Naive thymus-derived CD4-positive, alpha-beta T cell (primary cell): Measurements from ENCODE around the gene RGS7BP. TPM values are rescaled to one million over a fixed set of nuclear protein-coding genes. Genes with fewer than 3 reads are reported as not detected.

Experiments used
- ATAC-seq: fragments of 150-1000 bp; cut with Tn5 transposase; 2 replicates; pipeline ENCODE4 v1.10.0; 2021; ENCODE audit warnings: mild to moderate bottlenecking, moderate library complexity
- CTCF ChIA-PET: fragments of 350-600 bp; sonication (Branson Sonifier 250); formaldehyde crosslinking; loops from one replicate; lab custom pipeline; 2021; ENCODE audit warnings: antibody characterized with exemption; lab: Charles Lee
- POLR2A ChIA-PET: fragments of 350-600 bp; sonication (Branson Sonifier 250); formaldehyde crosslinking; loops from one replicate; lab custom pipeline; 2021; ENCODE audit warnings: antibody characterized with exemption, inconsistent platforms; lab: Charles Lee
- DNase-seq, 9 donors: peaks; one replicate each; pipeline versions ENCODE4 v3.0.0 to v3.0.0-alpha.2; 2020 to 2022; ENCODE audit warnings: mixed read lengths in 1 of 9
- H3K27ac ChIP-seq: one replicate; pipeline ENCODE4 v1.7.0; 2013; ENCODE audit warnings: mild to moderate bottlenecking, low read depth, low read length, moderate library complexity
- H3K27me3 ChIP-seq, 2 donors: one replicate each; pipeline ENCODE4 v1.7.0; 2013; ENCODE audit warnings: low read length in 2 of 2, mild to moderate bottlenecking in 2 of 2, moderate library complexity in 2 of 2; ENCODE audit not compliant: control insufficient read depth in 2 of 2, insufficient read depth in 2 of 2
- H3K36me3 ChIP-seq, 3 experiments: 1 replicate in 2 of 3; 2 replicates in 1 of 3; pipeline ENCODE4 v1.7.0; 2013; ENCODE audit warnings: low read length in 3 of 3, mild to moderate bottlenecking in 3 of 3, moderate library complexity in 1 of 3; ENCODE audit not compliant: insufficient read depth in 3 of 3, control insufficient read depth in 2 of 3
- H3K4me1 ChIP-seq, 2 donors: one replicate each; pipeline ENCODE4 v1.7.0; 2013; ENCODE audit warnings: low read length in 2 of 2, mild to moderate bottlenecking in 2 of 2, moderate library complexity in 1 of 2; ENCODE audit not compliant: control insufficient read depth in 2 of 2, insufficient read depth in 2 of 2
- H3K4me3 ChIP-seq: 2 replicates; pipeline ENCODE4 v1.7.0; 2013; ENCODE audit warnings: mild to moderate bottlenecking, low read length
- H3K9me3 ChIP-seq, 3 experiments: 1 replicate in 2 of 3; 2 replicates in 1 of 3; pipeline ENCODE4 v1.7.0; 2013; ENCODE audit warnings: low read length in 3 of 3; ENCODE audit not compliant: control insufficient read depth in 2 of 3
- H3K27ac Mint-ChIP-seq, 9 donors: one replicate each; pipeline ENCODE4 v1.8.0; 2020 to 2022; ENCODE audit warnings: mixed read lengths in 9 of 9, mild to moderate bottlenecking in 8 of 9, moderate library complexity in 5 of 9, inconsistent platforms in 2 of 9
- H3K27me3 Mint-ChIP-seq, 5 donors: one replicate each; pipeline ENCODE4 v1.8.0; 2021 to 2022; ENCODE audit warnings: mixed read lengths in 5 of 5, mild to moderate bottlenecking in 1 of 5
- H3K36me3 Mint-ChIP-seq, 5 donors: one replicate each; pipeline ENCODE4 v1.8.0; 2020 to 2022; ENCODE audit warnings: mixed read lengths in 5 of 5, mild to moderate bottlenecking in 3 of 5, inconsistent platforms in 1 of 5
- H3K4me1 Mint-ChIP-seq, 7 donors: one replicate each; pipeline ENCODE4 v1.8.0; 2020 to 2022; ENCODE audit warnings: mixed read lengths in 7 of 7, mild to moderate bottlenecking in 3 of 7, inconsistent platforms in 1 of 7
- H3K4me3 Mint-ChIP-seq, 10 donors: one replicate each; pipeline ENCODE4 v1.8.0; 2020 to 2022; ENCODE audit warnings: mild to moderate bottlenecking in 10 of 10, mixed read lengths in 10 of 10, moderate library complexity in 6 of 10, inconsistent platforms in 2 of 10
- H3K9me3 Mint-ChIP-seq, 11 donors: one replicate each; pipeline ENCODE4 v1.8.0; 2020 to 2022; ENCODE audit warnings: mixed read lengths in 11 of 11, mild to moderate bottlenecking in 4 of 11, inconsistent platforms in 1 of 11, moderate library complexity in 1 of 11
- intact Hi-C, 2 donors: fragments of 100-400 bp; cut with micrococcal nuclease; formaldehyde crosslinking; loops; one replicate each; pipeline ENCODE4 v1.15.1; 2023
- polyA plus RNA-seq, 2 donors: library from polyadenylated mRNA; unstranded; fragments of 300-500 nt; fragmentation: Illumina TruSeq; gene quantifications; one replicate each; pipeline ENCODE4 v1.2.3, GENCODE V29; 2021
- total RNA-seq, 6 experiments: library from RNA in 5 of 6; stranded (reverse) in 5 of 6; gene quantifications; 1 replicate in 5 of 6; 2 replicates in 1 of 6; pipeline ENCODE4 v1.2.3 and lab custom pipeline; 2021 to 2026

Gene RGS7BP
- total and polyA plus RNA-seq, 7 experiments from 2014 or later = not detected

DNA sequence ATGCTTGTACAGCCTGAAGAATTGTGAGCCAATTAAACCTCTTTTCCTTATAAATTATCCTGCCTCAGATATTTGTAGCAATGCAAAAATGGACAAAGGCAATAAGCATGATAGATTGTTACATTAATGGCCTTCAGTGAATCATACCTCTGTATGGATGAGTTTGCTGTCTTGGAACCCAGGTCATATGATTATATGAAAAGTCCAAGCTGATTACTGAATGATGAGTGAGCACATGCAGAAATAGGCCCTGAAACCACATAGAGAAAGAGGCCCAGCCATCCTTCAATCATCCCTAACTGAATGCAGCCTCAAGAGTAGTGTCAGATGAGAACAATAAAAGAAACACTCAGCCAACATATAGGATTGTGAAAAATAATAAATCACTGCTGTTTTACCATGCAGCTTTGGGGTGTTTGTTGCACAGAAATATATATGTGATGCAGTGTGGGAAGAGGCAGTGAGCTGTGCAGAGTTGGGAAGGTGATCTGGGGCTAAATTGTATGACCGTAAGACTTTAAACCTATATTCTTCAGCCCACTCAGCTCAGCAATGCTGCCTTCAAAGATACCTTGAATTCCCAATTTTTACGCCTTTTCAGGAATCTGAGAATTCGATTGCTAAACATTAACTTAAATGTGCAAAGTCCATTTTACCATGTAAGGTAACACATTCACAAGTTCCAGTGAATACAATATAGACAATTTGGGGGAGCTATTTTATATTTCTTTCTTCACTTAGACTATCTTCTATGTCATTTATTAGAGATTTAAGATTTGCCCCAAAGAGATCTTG lies 148.1 kb downstream of the RGS7BP start:
- H3K4me3 ChIP-seq = no peak overlapping the region
- no peaks in the 10 kb centered on the region for H3K9me3 ChIP-seq
- ChIA-PET POLR2A (no interaction called here), CTCF (no interaction called here)
- Mint-ChIP-seq H3K36me3 (peaks cover 0 to 4% (median 0%) of the 10 kb centered on the region in 5 donors), H3K4me3 (no peak overlapping the region), H3K4me1 (no peaks in the 10 kb centered on the region), H3K27me3 (peaks cover 0 to 14% (median 5%) of the 10 kb centered on the region in 5 donors), H3K27ac (no peak overlapping the region), H3K9me3 (peaks cover 0 to 10% (median 4%) of the 10 kb centered on the region in 11 donors)
- DNase-seq (no peak), ATAC-seq (no peak)
- no peak overlapping the region for H3K27ac ChIP-seq
- no peaks in the 10 kb centered on the region for H3K4me1 ChIP-seq
- no peaks in the 10 kb centered on the region for H3K36me3 ChIP-seq
- H3K27me3 ChIP-seq = no peaks in the 10 kb centered on the region
- intact Hi-C loops = no loop called here

DNA sequence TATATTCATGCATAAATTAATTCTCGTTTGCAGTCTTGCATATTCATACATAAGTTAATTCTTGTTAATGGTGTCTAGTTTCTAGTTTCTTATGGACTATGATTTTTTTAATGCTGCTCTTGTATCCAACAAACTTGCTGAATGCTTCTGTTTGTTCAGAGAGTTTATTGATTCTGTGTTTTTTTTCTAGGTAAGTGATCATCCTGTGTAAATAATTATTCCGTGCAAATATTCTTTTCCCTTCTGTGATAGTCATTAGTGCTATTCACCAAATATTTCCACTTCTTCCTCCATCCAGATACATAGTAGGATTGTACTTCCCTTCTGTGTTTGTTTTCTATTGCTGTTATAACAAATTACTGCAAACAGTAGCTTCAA lies 148.7 kb downstream of the RGS7BP start:
- CTCF ChIA-PET = no interaction called here
- ATAC-seq (no peak), DNase-seq (no peak)
- peaks cover 0 to 10% (median 4%) of the 10 kb centered on the region in 11 donors for H3K9me3 Mint-ChIP-seq
- Histone ChIP-seq H3K9me3 (no peaks in the 10 kb centered on the region), H3K4me1 (no peaks in the 10 kb centered on the region), H3K27me3 (no peaks in the 10 kb centered on the region), H3K36me3 (no peaks in the 10 kb centered on the region), H3K4me3 (no peak overlapping the region), H3K27ac (no peak overlapping the region)
- no peaks in the 10 kb centered on the region for H3K4me1 Mint-ChIP-seq
- intact Hi-C loops = no loop called here
- H3K4me3 Mint-ChIP-seq = no peak overlapping the region
- H3K27ac Mint-ChIP-seq = no peak overlapping the region
- peaks cover 0 to 19% (median 5%) of the 10 kb centered on the region in 5 donors for H3K27me3 Mint-ChIP-seq
- POLR2A ChIA-PET = no interaction called here
- peaks cover 0 to 4% (median 0%) of the 10 kb centered on the region in 5 donors for H3K36me3 Mint-ChIP-seq

DNA sequence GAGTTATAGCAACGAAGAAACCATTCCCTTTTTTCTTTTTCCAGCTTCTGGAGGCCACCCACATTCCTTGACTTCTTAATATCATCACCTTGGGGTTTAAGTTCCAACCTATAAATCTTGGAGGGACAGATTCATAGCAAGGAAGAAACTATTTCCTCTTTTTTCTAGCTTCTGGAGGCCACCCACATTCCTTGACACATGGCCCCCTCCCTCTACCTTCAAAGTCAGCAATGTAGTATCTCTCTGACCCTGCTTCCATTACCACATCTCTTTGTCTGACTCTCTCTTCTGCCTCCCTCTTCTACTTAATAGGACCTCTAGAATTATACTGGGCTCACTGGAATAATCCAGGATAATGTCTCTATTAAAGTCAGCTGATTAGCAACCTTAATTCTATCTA lies 149.8 kb downstream of the RGS7BP start:
- H3K36me3 Mint-ChIP-seq = peaks cover 0 to 4% (median 0%) of the 10 kb centered on the region in 5 donors
- H3K4me1 ChIP-seq = no peaks in the 10 kb centered on the region
- no peaks in the 10 kb centered on the region for H3K27me3 ChIP-seq
- no peak overlapping the region for H3K27ac ChIP-seq
- ATAC-seq (no peak), DNase-seq (no peak)
- peaks cover 0 to 22% (median 5%) of the 10 kb centered on the region in 5 donors for H3K27me3 Mint-ChIP-seq
- intact Hi-C loops = no loop called here
- H3K4me1 Mint-ChIP-seq = no peaks in the 10 kb centered on the region
- CTCF ChIA-PET = no interaction called here
- H3K9me3 ChIP-seq = no peaks in the 10 kb centered on the region
- no peak overlapping the region for H3K4me3 ChIP-seq
- no peaks in the 10 kb centered on the region for H3K36me3 ChIP-seq
- no peak overlapping the region for H3K27ac Mint-ChIP-seq
- POLR2A ChIA-PET = no interaction called here
- peaks cover 0 to 10% (median 4%) of the 10 kb centered on the region in 11 donors for H3K9me3 Mint-ChIP-seq
- H3K4me3 Mint-ChIP-seq = no peak overlapping the region

DNA sequence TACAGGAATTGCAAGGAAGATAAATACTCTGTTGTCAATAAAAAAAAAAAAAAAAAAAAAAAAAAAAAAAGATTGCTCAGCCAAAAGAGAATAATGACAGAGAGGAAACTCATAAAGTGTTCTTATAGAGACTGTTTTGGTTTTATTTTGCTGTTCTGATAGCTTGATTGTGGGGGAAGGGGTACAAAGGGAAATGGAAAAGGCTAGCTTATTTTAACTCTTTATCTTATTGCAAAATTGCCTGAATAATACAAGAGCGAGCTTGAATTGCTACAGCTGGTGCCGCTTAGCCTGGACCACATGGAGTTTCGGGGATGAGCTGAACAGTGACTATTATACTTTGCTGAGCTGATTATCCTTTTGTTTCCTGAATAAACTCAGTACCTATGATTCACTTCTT lies 153.5 kb downstream of the RGS7BP start:
- Mint-ChIP-seq H3K4me1 (no peaks in the 10 kb centered on the region), H3K9me3 (peaks cover 0 to 10% (median 2%) of the 10 kb centered on the region in 11 donors), H3K27ac (no peak overlapping the region), H3K36me3 (peaks cover 0 to 4% (median 0%) of the 10 kb centered on the region in 5 donors), H3K27me3 (peaks cover 0 to 17% (median 4%) of the 10 kb centered on the region in 5 donors), H3K4me3 (no peak overlapping the region)
- CTCF ChIA-PET = no interaction called here
- H3K36me3 ChIP-seq = no peaks in the 10 kb centered on the region
- no peaks in the 10 kb centered on the region for H3K4me1 ChIP-seq
- H3K4me3 ChIP-seq = no peak overlapping the region
- POLR2A ChIA-PET = no interaction called here
- ATAC-seq = no peak
- H3K9me3 ChIP-seq = no peaks in the 10 kb centered on the region
- DNase-seq = no peak
- H3K27me3 ChIP-seq = no peaks in the 10 kb centered on the region
- H3K27ac ChIP-seq = no peak overlapping the region
- intact Hi-C loops = no loop called here

Other genes starting within 250 kb of the RGS7BP start
- gene SHISAL2B, start 184.5 kb downstream of the RGS7BP start, total RNA-seq = not detected
- not detected for gene SHISAL2B, start 184.5 kb downstream of the RGS7BP start, polyA plus RNA-seq